H1 (cell line): ENCODE measurements around the gene CITED4.

ENCODE experiments used
- CEBPB ChIP-seq: IDR thresholded peaks from 2 replicates; pipeline ENCODE4 v1.6.1; 2012; ENCODE audit warnings: low read depth, low read length
- CTCF ChIP-seq, 3 experiments: IDR thresholded peaks; 1 replicate in 2 of 3; 2 replicates in 1 of 3; pipeline versions ENCODE4 v1.5.1 to v1.6.1; 2011; ENCODE audit warnings: low read length in 3 of 3, mild to moderate bottlenecking in 3 of 3, inconsistent platforms in 2 of 3, low read depth in 1 of 3, moderate library complexity in 1 of 3; ENCODE audit not compliant: insufficient read depth in 1 of 3; ENCODE audit errors: control extremely low read depth in 1 of 3
- EP300 ChIP-seq, 2 experiments: IDR thresholded peaks; 1 replicate in 1 of 2; 2 replicates in 1 of 2; pipeline ENCODE4 v1.6.1; 2011 to 2012; ENCODE audit warnings: low read depth in 2 of 2, low read length in 2 of 2, mild to moderate bottlenecking in 2 of 2, borderline replicate concordance in 1 of 2, inconsistent platforms in 1 of 2, moderate library complexity in 1 of 2
- POLR2A ChIP-seq, 2 experiments: IDR thresholded peaks; 1 replicate in 1 of 2; 2 replicates in 1 of 2; pipeline ENCODE4 v1.6.1; 2011; ENCODE audit warnings: low read depth in 2 of 2, low read length in 2 of 2, mild to moderate bottlenecking in 2 of 2; ENCODE audit errors: control extremely low read depth in 1 of 2
- POLR2AphosphoS5 ChIP-seq: IDR thresholded peaks from 2 replicates; pipeline ENCODE4 v1.6.1; 2011; ENCODE audit warnings: low read depth, low read length
- SIN3A ChIP-seq, 2 experiments: IDR thresholded peaks in 1 of 2; conservative IDR thresholded peaks in 1 of 2; 2 replicates each; pipeline ENCODE4 v1.6.1; 2011 to 2012; ENCODE audit warnings: low read length in 2 of 2, improper control_type of control experiment in 1 of 2, low read depth in 1 of 2, mild to moderate bottlenecking in 1 of 2
- SUZ12 ChIP-seq: fragments of 200-600 bp; sonication (generic); IDR thresholded peaks from 2 replicates; pipeline ENCODE4 v1.6.1; 2012; ENCODE audit warnings: mild to moderate bottlenecking, inconsistent platforms, low read length, moderate library complexity, mixed read lengths
- TBP ChIP-seq: IDR thresholded peaks from 2 replicates; pipeline ENCODE4 v1.6.1; 2011; ENCODE audit warnings: low read depth, low read length, improper control_type of control experiment

- no peak for TF ChIP-seq CTCF (IDR thresholded peaks at IDR 0.05; ENCODE audit: control extremely low read depth in 1 of 3, insufficient read depth in 1 of 3, low read depth in 1 of 3, low read length in 3 of 3)
- TF ChIP-seq POLR2AphosphoS5, result no peak
- TF ChIP-seq SUZ12, result no peak
- TF ChIP-seq CEBPB, result no peak
- TF ChIP-seq EP300 (IDR thresholded peaks at IDR 0.05; ENCODE audit: borderline replicate concordance in 1 of 2, low read depth in 2 of 2, low read length in 2 of 2), result no peak
- TF ChIP-seq SIN3A (conservative IDR thresholded peaks at IDR 0.05 in 1 of 2, IDR thresholded peaks at IDR 0.05 in 1 of 2; ENCODE audit: low read depth in 1 of 2, low read length in 2 of 2), result no peak
- no peak for TF ChIP-seq TBP
- TF ChIP-seq POLR2A (IDR thresholded peaks at IDR 0.05; ENCODE audit: control extremely low read depth in 1 of 2, low read depth in 2 of 2, low read length in 2 of 2), result no peak
Measured at GRCh38 chr1:40858856-40859416, 3.2 kb downstream of the CITED4 start.
